Panc1 (cell line): ENCODE data around the gene ACTR5. TPM values are rescaled to one million over a fixed set of nuclear protein-coding genes. Genes with fewer than 3 reads are reported as not detected.

Experiments
- ATAC-seq: fragments of 200-7000 bp; cut with Tn5 transposase; 2 replicates; pipeline ENCODE4 v1.9.1; 2020; ENCODE audit warnings: mild to moderate bottlenecking, moderate library complexity
- BruUV-seq: library from RNA; stranded (reverse); fragments of 400-500 nt; replicated peaks from 2 replicates; lab custom pipeline; 2021; lab: Mats Ljungman, UMichigan
- CTCF ChIA-PET: fragments of 300-600 bp; sonication (Branson Sonifier 250); formaldehyde crosslinking; loops from one replicate; lab custom pipeline; 2022; ENCODE audit warnings: antibody characterized with exemption; lab: Charles Lee
- POLR2A ChIA-PET: fragments of 300-600 bp; sonication (Branson Sonifier 250); formaldehyde crosslinking; loops from one replicate; lab custom pipeline; 2022; ENCODE audit warnings: antibody characterized with exemption; lab: Charles Lee
- DNase-seq: peaks from one replicate; pipeline ENCODE4 v3.0.0-alpha.2; 2010; ENCODE audit warnings: low read depth, low spot score
- H3K27ac ChIP-seq: 2 replicates; pipeline ENCODE4 v1.5.1; 2011; ENCODE audit warnings: mild to moderate bottlenecking, low read length, inconsistent platforms
- H3K27me3 ChIP-seq: fragments of 200-500 bp; sonication (Bioruptor generic); 2 replicates; pipeline ENCODE4 v1.6.0; 2014; ENCODE audit warnings: low read length, inconsistent platforms; ENCODE audit not compliant: control insufficient read depth, insufficient read depth
- H3K36me3 ChIP-seq: fragments of 200-500 bp; sonication (Bioruptor generic); 2 replicates; pipeline ENCODE4 v1.5.1; 2014; ENCODE audit warnings: inconsistent platforms, mild to moderate bottlenecking, low read length, moderate library complexity; ENCODE audit not compliant: control insufficient read depth, insufficient read depth
- H3K4me1 ChIP-seq: 2 replicates; pipeline ENCODE4 v1.5.1; 2011; ENCODE audit warnings: inconsistent platforms, mild to moderate bottlenecking, low read length, moderate library complexity; ENCODE audit not compliant: control insufficient read depth, insufficient read depth
- H3K4me3 ChIP-seq, 2 experiments: 2 replicates each; pipeline ENCODE4 v1.5.1; 2011 to 2012; ENCODE audit warnings: low read depth in 2 of 2, low read length in 2 of 2, mild to moderate bottlenecking in 2 of 2, inconsistent platforms in 1 of 2, moderate library complexity in 1 of 2
- H3K9me3 ChIP-seq: fragments of 200-500 bp; sonication (Bioruptor generic); 2 replicates; pipeline ENCODE4 v1.5.1; 2014; ENCODE audit warnings: low read depth, mild to moderate bottlenecking, inconsistent platforms, low read length, moderate library complexity; ENCODE audit not compliant: control insufficient read depth, insufficient read depth
- CTCF ChIP-seq: fragments of 450-650 bp; IDR thresholded peaks from 2 replicates; pipeline ENCODE4 v1.5.1; 2017; ENCODE audit warnings: mild to moderate bottlenecking
- POLR2AphosphoS5 ChIP-seq: IDR thresholded peaks from 2 replicates; pipeline ENCODE4 v1.6.1; 2012; ENCODE audit warnings: mild to moderate bottlenecking, low read depth, low read length, moderate library complexity
- REST ChIP-seq, 2 experiments: IDR thresholded peaks; 2 replicates each; pipeline ENCODE4 v1.6.1; 2011 to 2012; ENCODE audit warnings: low read depth in 2 of 2, control low read depth in 1 of 2, low read length in 1 of 2, mild to moderate bottlenecking in 1 of 2, moderate library complexity in 1 of 2; ENCODE audit not compliant: insufficient read depth in 1 of 2
- SIN3A ChIP-seq: IDR thresholded peaks from 2 replicates; pipeline ENCODE4 v1.6.1; 2012; ENCODE audit warnings: low read depth, mild to moderate bottlenecking, low read length, moderate library complexity, borderline replicate concordance; ENCODE audit not compliant: insufficient read depth
- TCF7L2 ChIP-seq: IDR thresholded peaks from 2 replicates; pipeline ENCODE4 v1.6.1; 2011; ENCODE audit warnings: mild to moderate bottlenecking, low read depth, low read length, inconsistent platforms
- in situ Hi-C: cut with HindIII; loops from 2 replicates; pipeline ENCODE4 v1.10.0; 2016; ENCODE audit warnings: low sequenced_read_pairs, low pct_unique_long_range_greater_than_20kb
- intact Hi-C: fragments of 100-400 bp; cut with micrococcal nuclease; formaldehyde crosslinking; loops from one replicate; pipeline ENCODE4 v1.10.0; 2022; ENCODE audit not compliant: unreplicated experiment
- total RNA-seq: library from RNA; stranded (reverse); gene quantifications from one replicate; pipeline ENCODE4 v1.2.1, GENCODE V29; 2021; ENCODE audit not compliant: unreplicated experiment

Gene ACTR5
- total RNA-seq, 1 experiment from 2014 or later: 12.1 TPM

- H3K4me1 ChIP-seq: no peaks in the 10 kb centered on the region
- H3K27ac ChIP-seq: no peak overlapping the region
- in situ Hi-C loops: no loop called here
- CTCF ChIA-PET: interaction anchor here (0.8 kb wide), 1 partner anchor 20 kb away, joined by 5 read pairs; no protein-coding TSS in a partner anchor
- BruUV-seq: no TSS peak
- intact Hi-C loops: no loop called here
- H3K36me3 ChIP-seq: peaks cover 9% of the 10 kb centered on the region
- DNase-seq (no peak), ATAC-seq (no peak)
- POLR2A ChIA-PET: interaction anchor here (0.6 kb wide), 1 partner anchor 23 kb away, joined by 7 read pairs; no protein-coding TSS in a partner anchor
- no peaks in the 10 kb centered on the region for H3K27me3 ChIP-seq
- H3K9me3 ChIP-seq: no peaks in the 10 kb centered on the region
- TF ChIP-seq POLR2AphosphoS5 (no peak), CTCF (no peak), SIN3A (no peak), REST (IDR thresholded peaks at IDR 0.05; ENCODE audit: insufficient read depth in 1 of 2, low read depth in 2 of 2, low read length in 1 of 2) (no peak), TCF7L2 (no peak)
- H3K4me3 ChIP-seq: no peak overlapping the region
Observed at GRCh38 chr20:38770546-38770945, 22.3 kb downstream of the ACTR5 start.

GRCh38 chr20:38770970-38771369 is 22.7 kb downstream of the ACTR5 start:
- TF ChIP-seq SIN3A (no peak), TCF7L2 (no peak), REST (IDR thresholded peaks at IDR 0.05; ENCODE audit: insufficient read depth in 1 of 2, low read depth in 2 of 2, low read length in 1 of 2) (no peak), CTCF (no peak), POLR2AphosphoS5 (no peak)
- H3K27me3 ChIP-seq: no peaks in the 10 kb centered on the region
- in situ Hi-C loops (no loop called here), intact Hi-C loops (no loop called here)
- peaks cover 8% of the 10 kb centered on the region for H3K36me3 ChIP-seq
- H3K27ac ChIP-seq: no peak overlapping the region
- ChIA-PET POLR2A (interaction anchor here (0.6 kb wide), 1 partner anchor 23 kb away, joined by 7 read pairs; no protein-coding TSS in a partner anchor), CTCF (interaction anchor here (0.8 kb wide), 1 partner anchor 20 kb away, joined by 5 read pairs; no protein-coding TSS in a partner anchor)
- H3K9me3 ChIP-seq: no peaks in the 10 kb centered on the region
- BruUV-seq: no TSS peak
- ATAC-seq (no peak), DNase-seq (no peak)
- H3K4me1 ChIP-seq: no peaks in the 10 kb centered on the region
- H3K4me3 ChIP-seq: no peak overlapping the region
